Neural crest cell (in vitro differentiated cells): Measurements from ENCODE around the gene SZRD1. TPM values are rescaled to one million over a fixed set of nuclear protein-coding genes. Genes with fewer than 3 reads are reported as not detected.

ENCODE experiments used
- DNase-seq: peaks from one replicate; pipeline ENCODE4 v3.0.0; 2021; ENCODE audit warnings: low read depth, mixed read lengths, low spot score
- H3K27ac Mint-ChIP-seq: one replicate; pipeline ENCODE4 v1.8.0; 2021; ENCODE audit warnings: mild to moderate bottlenecking, mixed read lengths; ENCODE audit not compliant: unreplicated experiment
- H3K27me3 Mint-ChIP-seq: 2 replicates; pipeline ENCODE4 v1.8.0; 2021; ENCODE audit warnings: low read depth, mild to moderate bottlenecking, mixed read lengths
- H3K36me3 Mint-ChIP-seq: 2 replicates; pipeline ENCODE4 v1.8.0; 2021; ENCODE audit warnings: low read depth, mild to moderate bottlenecking, mixed read lengths
- H3K4me1 Mint-ChIP-seq: 2 replicates; pipeline ENCODE4 v1.8.0; 2021; ENCODE audit warnings: mixed read lengths
- H3K4me3 Mint-ChIP-seq: one replicate; pipeline ENCODE4 v1.8.0; 2021; ENCODE audit warnings: mild to moderate bottlenecking, mixed read lengths
- H3K9me3 Mint-ChIP-seq: 2 replicates; pipeline ENCODE4 v1.8.0; 2021; ENCODE audit warnings: mixed read lengths
- CTCF ChIP-seq: fragments of 200-600 bp; sonication (generic); conservative IDR thresholded peaks from 2 replicates; pipeline ENCODE4 v1.5.0; 2021; ENCODE audit warnings: antibody characterized with exemption, mild to moderate bottlenecking
- total RNA-seq: library from RNA; stranded (reverse); gene quantifications from 2 replicates; pipeline ENCODE4 v1.2.1, GENCODE V29; 2021

Gene SZRD1
- total RNA-seq, 1 donor from 2014 or later: 153 TPM

- Mint-ChIP-seq H3K4me1 (peaks cover 42% of the 10 kb centered on the region), H3K27ac (no peak overlapping the region), H3K9me3 (no peaks in the 10 kb centered on the region), H3K27me3 (no peaks in the 10 kb centered on the region), H3K4me3 (no peak overlapping the region), H3K36me3 (peaks cover 3% of the 10 kb centered on the region)
- no peak for TF ChIP-seq CTCF
- no peak for DNase-seq
These were observed 20.5 kb downstream of the SZRD1 start for GRCh38 chr1:16387201-16388188.

GRCh38 chr1:16391411-16391810 is 24.4 kb downstream of the SZRD1 start:
- H3K27me3 Mint-ChIP-seq: no peaks in the 10 kb centered on the region
- no peaks in the 10 kb centered on the region for H3K9me3 Mint-ChIP-seq
- H3K4me1 Mint-ChIP-seq: peaks cover 37% of the 10 kb centered on the region
- H3K27ac Mint-ChIP-seq: no peak overlapping the region
- H3K4me3 Mint-ChIP-seq: no peak overlapping the region
- no peak for TF ChIP-seq CTCF
- DNase-seq: no peak
- H3K36me3 Mint-ChIP-seq: no peaks in the 10 kb centered on the region

GRCh38 chr1:16392740-16393569 is 25.9 kb downstream of the SZRD1 start:
- Mint-ChIP-seq H3K9me3 (no peaks in the 10 kb centered on the region), H3K36me3 (no peaks in the 10 kb centered on the region), H3K4me1 (peaks cover 33% of the 10 kb centered on the region), H3K27me3 (no peaks in the 10 kb centered on the region), H3K27ac (no peak overlapping the region), H3K4me3 (no peak overlapping the region)
- no peak for DNase-seq
- no peak for TF ChIP-seq CTCF

GRCh38 chr1:16393570-16394521 is 26.8 kb downstream of the SZRD1 start:
- no peak for TF ChIP-seq CTCF
- no peak for DNase-seq
- Mint-ChIP-seq H3K36me3 (no peaks in the 10 kb centered on the region), H3K4me3 (no peak overlapping the region), H3K27ac (no peak overlapping the region), H3K4me1 (peaks cover 33% of the 10 kb centered on the region), H3K9me3 (no peaks in the 10 kb centered on the region), H3K27me3 (no peaks in the 10 kb centered on the region)

GRCh38 chr1:16394977-16395376 is 27.9 kb downstream of the SZRD1 start:
- H3K27me3 Mint-ChIP-seq: no peaks in the 10 kb centered on the region
- no peak overlapping the region for H3K4me3 Mint-ChIP-seq
- no peak overlapping the region for H3K27ac Mint-ChIP-seq
- no peaks in the 10 kb centered on the region for H3K9me3 Mint-ChIP-seq
- peaks cover 32% of the 10 kb centered on the region for H3K4me1 Mint-ChIP-seq
- H3K36me3 Mint-ChIP-seq: no peaks in the 10 kb centered on the region
- no peak for TF ChIP-seq CTCF
- no peak for DNase-seq
